ENCODE data around the gene ZNG1C.
A peak's percentile ranks its signal among the peaks of the same experiment; 100 is the strongest.
"Not testable (repeated sequence)": the region's sequence is repeated elsewhere in the genome, so short reads cannot be mapped to it uniquely, and the experiment has no call there.

ZNG1C gene

GRCh38 chr9:68241683-68242082 is at the start of gene ZNG1C:
Gene ZNG1C (plus strand): TSS chr9:68241983. CDS start chr9:68242032, 49 bp downstream.
- not testable (repeated sequence) for H3K4me1 ChIP-seq (ENCODE audit: insufficient read depth, poor library complexity, severe bottlenecking); H3K36me3 ChIP-seq (ENCODE audit: low read depth); DNase-seq (ENCODE audit: low spot score); H3K27me3 ChIP-seq (ENCODE audit: insufficient read depth, poor library complexity, severe bottlenecking); ATAC-seq (ENCODE audit: low read depth); H3K4me3 ChIP-seq (ENCODE audit: severe bottlenecking); H3K27ac ChIP-seq (ENCODE audit: poor library complexity, severe bottlenecking); H3K9me3 ChIP-seq (ENCODE audit: severe bottlenecking)

GRCh38 chr9:68242437-68242836 is 654 bp downstream of the ZNG1C start:
- ATAC-seq (ENCODE audit: low read depth); H3K27ac ChIP-seq (ENCODE audit: poor library complexity, severe bottlenecking); H3K27me3 ChIP-seq (ENCODE audit: insufficient read depth, poor library complexity, severe bottlenecking); H3K4me1 ChIP-seq (ENCODE audit: insufficient read depth, poor library complexity, severe bottlenecking); H3K9me3 ChIP-seq (ENCODE audit: severe bottlenecking); H3K4me3 ChIP-seq (ENCODE audit: severe bottlenecking); DNase-seq (ENCODE audit: low spot score); H3K36me3 ChIP-seq (ENCODE audit: low read depth): not testable (repeated sequence)

GRCh38 chr9:68281041-68281440 is 39.3 kb downstream of the ZNG1C start:
- H3K4me1 ChIP-seq (ENCODE audit: insufficient read depth, poor library complexity, severe bottlenecking); H3K27ac ChIP-seq (ENCODE audit: poor library complexity, severe bottlenecking); H3K9me3 ChIP-seq (ENCODE audit: severe bottlenecking); H3K4me3 ChIP-seq (ENCODE audit: severe bottlenecking); H3K36me3 ChIP-seq (ENCODE audit: low read depth); DNase-seq (ENCODE audit: low spot score); ATAC-seq (ENCODE audit: low read depth); H3K27me3 ChIP-seq (ENCODE audit: insufficient read depth, poor library complexity, severe bottlenecking): not testable (repeated sequence)

- H3K36me3 ChIP-seq (ENCODE audit: low read depth); H3K27ac ChIP-seq (ENCODE audit: poor library complexity, severe bottlenecking); ATAC-seq (ENCODE audit: low read depth); H3K4me1 ChIP-seq (ENCODE audit: insufficient read depth, poor library complexity, severe bottlenecking); DNase-seq (ENCODE audit: low spot score); H3K9me3 ChIP-seq (ENCODE audit: severe bottlenecking); H3K27me3 ChIP-seq (ENCODE audit: insufficient read depth, poor library complexity, severe bottlenecking); H3K4me3 ChIP-seq (ENCODE audit: severe bottlenecking): not testable (repeated sequence)
Measured at GRCh38 chr9:68302567-68302966, 60.8 kb downstream of the ZNG1C start, which contains the start of gene FOXD4L3. Gene FOXD4L3 (plus strand): TSS chr9:68302867. CDS start chr9:68302952, 85 bp downstream.

GRCh38 chr9:68303771-68304170 is 62.0 kb downstream of the ZNG1C start:
- not testable (repeated sequence) for H3K4me3 ChIP-seq (ENCODE audit: severe bottlenecking); H3K27ac ChIP-seq (ENCODE audit: poor library complexity, severe bottlenecking); ATAC-seq (ENCODE audit: low read depth); H3K4me1 ChIP-seq (ENCODE audit: insufficient read depth, poor library complexity, severe bottlenecking); DNase-seq (ENCODE audit: low spot score); H3K9me3 ChIP-seq (ENCODE audit: severe bottlenecking); H3K36me3 ChIP-seq (ENCODE audit: low read depth); H3K27me3 ChIP-seq (ENCODE audit: insufficient read depth, poor library complexity, severe bottlenecking)

GRCh38 chr9:68304212-68304611 is 62.4 kb downstream of the ZNG1C start:
- not testable (repeated sequence) for H3K4me1 ChIP-seq (ENCODE audit: insufficient read depth, poor library complexity, severe bottlenecking); H3K4me3 ChIP-seq (ENCODE audit: severe bottlenecking); H3K27me3 ChIP-seq (ENCODE audit: insufficient read depth, poor library complexity, severe bottlenecking); H3K9me3 ChIP-seq (ENCODE audit: severe bottlenecking); ATAC-seq (ENCODE audit: low read depth); H3K27ac ChIP-seq (ENCODE audit: poor library complexity, severe bottlenecking); DNase-seq (ENCODE audit: low spot score); H3K36me3 ChIP-seq (ENCODE audit: low read depth)

- not testable (repeated sequence) for H3K27ac ChIP-seq (ENCODE audit: poor library complexity, severe bottlenecking)
Measured at GRCh38 chr9:68304777-68305176, 63.0 kb downstream of the ZNG1C start.

GRCh38 chr9:68305680-68306285 is 64.0 kb downstream of the ZNG1C start:
- H3K4me1 ChIP-seq (ENCODE audit: insufficient read depth, poor library complexity, severe bottlenecking); H3K9me3 ChIP-seq (ENCODE audit: severe bottlenecking); H3K4me3 ChIP-seq (ENCODE audit: severe bottlenecking); H3K27me3 ChIP-seq (ENCODE audit: insufficient read depth, poor library complexity, severe bottlenecking); ATAC-seq (ENCODE audit: low read depth); H3K27ac ChIP-seq (ENCODE audit: poor library complexity, severe bottlenecking); H3K36me3 ChIP-seq (ENCODE audit: low read depth); DNase-seq (ENCODE audit: low spot score): not testable (repeated sequence)

More at GRCh38 chr9:68304777-68305176, 63.0 kb downstream of the ZNG1C start:
- not testable (repeated sequence) for H3K36me3 ChIP-seq (ENCODE audit: low read depth); H3K4me3 ChIP-seq (ENCODE audit: severe bottlenecking); H3K9me3 ChIP-seq (ENCODE audit: severe bottlenecking); H3K27me3 ChIP-seq (ENCODE audit: insufficient read depth, poor library complexity, severe bottlenecking); H3K4me1 ChIP-seq (ENCODE audit: insufficient read depth, poor library complexity, severe bottlenecking); ATAC-seq (ENCODE audit: low read depth); DNase-seq (ENCODE audit: low spot score)

- not testable (repeated sequence) for DNase-seq (ENCODE audit: low spot score); H3K27ac ChIP-seq (ENCODE audit: poor library complexity, severe bottlenecking); H3K4me3 ChIP-seq (ENCODE audit: severe bottlenecking); H3K4me1 ChIP-seq (ENCODE audit: insufficient read depth, poor library complexity, severe bottlenecking); H3K27me3 ChIP-seq (ENCODE audit: insufficient read depth, poor library complexity, severe bottlenecking); H3K9me3 ChIP-seq (ENCODE audit: severe bottlenecking); ATAC-seq (ENCODE audit: low read depth); H3K36me3 ChIP-seq (ENCODE audit: low read depth)
Measured at GRCh38 chr9:68306391-68306964, 64.7 kb downstream of the ZNG1C start.

- H3K4me3 ChIP-seq (ENCODE audit: severe bottlenecking); H3K27me3 ChIP-seq (ENCODE audit: insufficient read depth, poor library complexity, severe bottlenecking); H3K27ac ChIP-seq (ENCODE audit: poor library complexity, severe bottlenecking); H3K36me3 ChIP-seq (ENCODE audit: low read depth); H3K9me3 ChIP-seq (ENCODE audit: severe bottlenecking); DNase-seq (ENCODE audit: low spot score); H3K4me1 ChIP-seq (ENCODE audit: insufficient read depth, poor library complexity, severe bottlenecking): not testable (repeated sequence)
- peak; percentile 39; the same call in 1 of the 3 replicates for ATAC-seq (ENCODE audit: low read depth)
Measured at GRCh38 chr9:68307127-68307526, 65.3 kb downstream of the ZNG1C start.

GRCh38 chr9:68307654-68308053 is 65.9 kb downstream of the ZNG1C start:
- not testable (repeated sequence) for H3K4me3 ChIP-seq (ENCODE audit: severe bottlenecking); H3K4me1 ChIP-seq (ENCODE audit: insufficient read depth, poor library complexity, severe bottlenecking); DNase-seq (ENCODE audit: low spot score); ATAC-seq (ENCODE audit: low read depth); H3K36me3 ChIP-seq (ENCODE audit: low read depth); H3K9me3 ChIP-seq (ENCODE audit: severe bottlenecking); H3K27me3 ChIP-seq (ENCODE audit: insufficient read depth, poor library complexity, severe bottlenecking); H3K27ac ChIP-seq (ENCODE audit: poor library complexity, severe bottlenecking)

All from RWPE2 (cell line).